HEK293 (cell line): ENCODE results near the gene EXOSC1.
A peak's percentile ranks its signal among the peaks of the same experiment; 100 is the strongest.

ENCODE experiments used
- CTCF ChIA-PET: fragments of 350-600 bp; formaldehyde crosslinking; extraction: SDS; loops from one replicate; lab custom pipeline; 2021; ENCODE audit warnings: antibody characterized with exemption; lab: Yijun Ruan, JAX
- POLR2A ChIA-PET: fragments of 300-600 bp; formaldehyde crosslinking; extraction: SDS; loops from one replicate; lab custom pipeline; 2020; ENCODE audit warnings: antibody characterized with exemption, inconsistent platforms; lab: Yijun Ruan, JAX
- H3K27ac ChIP-seq: fragments of 200-500 bp; sonication (Bioruptor generic); 2 replicates; pipeline ENCODE4 v1.5.1; 2014; ENCODE audit warnings: low read depth, low read length, control low read depth, inconsistent platforms; ENCODE audit errors: extremely low read depth
- H3K36me3 ChIP-seq, 2 experiments: fragments of 200-500 bp in 1 of 2; sonication (Bioruptor generic) in 1 of 2; 1 replicate in 1 of 2; 2 replicates in 1 of 2; pipeline ENCODE4 v1.5.1; 2014 to 2017; ENCODE audit warnings: inconsistent platforms in 2 of 2, low read length in 2 of 2; ENCODE audit not compliant: control insufficient read depth in 2 of 2, insufficient read depth in 1 of 2
- H3K4me1 ChIP-seq: fragments of 200-500 bp; sonication (Bioruptor generic); 2 replicates; pipeline ENCODE4 v1.5.1; 2014; ENCODE audit warnings: mild to moderate bottlenecking, low read length, inconsistent platforms; ENCODE audit not compliant: control insufficient read depth, insufficient read depth
- H3K4me3 ChIP-seq: 2 replicates; pipeline ENCODE4 v1.5.1; 2011; ENCODE audit warnings: low read depth, mild to moderate bottlenecking, control low read depth, low read length, moderate library complexity
- H3K9me3 ChIP-seq: fragments of 200-500 bp; sonication (Bioruptor generic); 2 replicates; pipeline ENCODE4 v1.5.1; 2014; ENCODE audit warnings: low read depth, low read length, inconsistent platforms; ENCODE audit not compliant: control insufficient read depth, insufficient read depth
- GLIS1 ChIP-seq: fragments of 450-650 bp; formaldehyde crosslinking; IDR thresholded peaks from 2 replicates; pipeline ENCODE4 v1.5.1; 2016; ENCODE audit warnings: missing biosample characterization, missing genetic modification characterization
- MEIS1 ChIP-seq: sonication (generic); formaldehyde crosslinking; IDR thresholded peaks from 2 replicates; pipeline ENCODE4 v1.8.1; 2022; ENCODE audit warnings: missing genetic modification reagents, mild to moderate bottlenecking, borderline replicate concordance
- OSR2 ChIP-seq: fragments of 450-650 bp; formaldehyde crosslinking; IDR thresholded peaks from 2 replicates; pipeline ENCODE4 v1.5.1; 2016; ENCODE audit warnings: missing biosample characterization, missing genetic modification characterization
- PRDM10 ChIP-seq: fragments of 450-650 bp; formaldehyde crosslinking; IDR thresholded peaks from 2 replicates; pipeline ENCODE4 v1.5.1; 2016; ENCODE audit warnings: missing biosample characterization, missing genetic modification characterization
- REST ChIP-seq: fragments of 450-650 bp; formaldehyde crosslinking; IDR thresholded peaks from 2 replicates; pipeline ENCODE4 v1.5.1; 2016; ENCODE audit warnings: missing biosample characterization, missing genetic modification characterization
- YY2 ChIP-seq: fragments of 450-650 bp; formaldehyde crosslinking; IDR thresholded peaks from 2 replicates; pipeline ENCODE4 v1.5.1; 2016; ENCODE audit warnings: missing biosample characterization, missing genetic modification characterization
- ZBTB44 ChIP-seq: fragments of 450-650 bp; IDR thresholded peaks from 2 replicates; pipeline ENCODE4 v1.5.1; 2018; ENCODE audit warnings: missing biosample characterization, mild to moderate bottlenecking, missing genetic modification characterization
- ZBTB48 ChIP-seq: fragments of 450-650 bp; formaldehyde crosslinking; IDR thresholded peaks from 2 replicates; pipeline ENCODE4 v1.5.1; 2016; ENCODE audit warnings: missing biosample characterization, missing genetic modification characterization
- ZFP37 ChIP-seq: fragments of 450-650 bp; formaldehyde crosslinking; IDR thresholded peaks from 2 replicates; pipeline ENCODE4 v1.5.1; 2016; ENCODE audit warnings: missing biosample characterization, missing genetic modification characterization
- ZNF10 ChIP-seq: fragments of 450-650 bp; formaldehyde crosslinking; IDR thresholded peaks from 2 replicates; pipeline ENCODE4 v1.5.1; 2017; ENCODE audit warnings: missing biosample characterization, missing genetic modification characterization
- ZNF140 ChIP-seq: fragments of 450-650 bp; formaldehyde crosslinking; IDR thresholded peaks from 2 replicates; pipeline ENCODE4 v1.5.1; 2016; ENCODE audit warnings: missing biosample characterization, missing genetic modification characterization
- ZNF155 ChIP-seq: fragments of 450-650 bp; formaldehyde crosslinking; IDR thresholded peaks from 2 replicates; pipeline ENCODE4 v1.5.1; 2016; ENCODE audit warnings: missing biosample characterization, missing genetic modification characterization
- ZNF324 ChIP-seq: fragments of 450-650 bp; formaldehyde crosslinking; IDR thresholded peaks from 2 replicates; pipeline ENCODE4 v1.5.1; 2016; ENCODE audit warnings: missing biosample characterization, missing genetic modification characterization
- ZNF335 ChIP-seq: fragments of 450-650 bp; formaldehyde crosslinking; conservative IDR thresholded peaks from 2 replicates; pipeline ENCODE4 v1.5.1; 2016; ENCODE audit warnings: missing biosample characterization, missing genetic modification characterization
- ZNF501 ChIP-seq: fragments of 450-650 bp; formaldehyde crosslinking; IDR thresholded peaks from 2 replicates; pipeline ENCODE4 v1.5.1; 2016; ENCODE audit warnings: missing biosample characterization, missing genetic modification characterization
- ZNF514 ChIP-seq: fragments of 450-650 bp; formaldehyde crosslinking; IDR thresholded peaks from 2 replicates; pipeline ENCODE4 v1.5.1; 2016; ENCODE audit warnings: missing biosample characterization, missing genetic modification characterization
- ZNF548 ChIP-seq: fragments of 450-650 bp; formaldehyde crosslinking; IDR thresholded peaks from 2 replicates; pipeline ENCODE4 v1.5.1; 2016; ENCODE audit warnings: missing biosample characterization, missing genetic modification characterization
- ZNF558 ChIP-seq: fragments of 450-650 bp; formaldehyde crosslinking; IDR thresholded peaks from 2 replicates; pipeline ENCODE4 v1.5.1; 2016; ENCODE audit warnings: missing biosample characterization, missing genetic modification characterization
- ZNF623 ChIP-seq: fragments of 450-650 bp; formaldehyde crosslinking; IDR thresholded peaks from 2 replicates; pipeline ENCODE4 v1.5.1; 2016; ENCODE audit warnings: missing biosample characterization, missing genetic modification characterization
- TF ChIP-seq, protein P1 (sequence below): fragments of 450-650 bp; formaldehyde crosslinking; IDR thresholded peaks from 2 replicates; pipeline ENCODE4 v1.5.1; 2016; ENCODE audit warnings: missing biosample characterization, missing genetic modification characterization, low read depth
- TF ChIP-seq, protein P2 (sequence below): fragments of 450-650 bp; formaldehyde crosslinking; optimal IDR thresholded peaks from 2 replicates; pipeline ENCODE3; 2016; ENCODE audit warnings: missing biosample characterization, mild to moderate bottlenecking, missing genetic modification characterization

Gene EXOSC1

DNA sequence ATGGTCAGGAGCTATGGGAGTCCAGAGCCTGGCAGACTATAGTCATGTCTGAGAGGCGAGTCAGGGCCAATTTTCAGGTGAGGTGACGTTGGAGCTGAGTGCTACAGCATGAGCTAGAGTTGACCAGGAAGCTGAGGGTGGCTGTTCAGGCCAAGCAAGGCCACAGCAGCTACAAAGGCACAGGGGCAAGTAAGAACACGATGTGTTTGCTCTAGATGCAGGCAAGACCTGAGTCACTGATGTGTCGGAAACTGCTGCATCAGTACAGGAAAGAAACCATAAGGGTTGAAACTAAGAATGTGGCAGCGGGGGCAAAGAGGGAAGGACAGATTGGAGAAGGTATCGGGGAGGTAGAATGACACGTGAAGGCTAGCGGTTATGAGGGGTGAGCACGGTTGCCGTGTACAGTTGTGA, 32.9 kb downstream of the EXOSC1 start (continued):
- no peak for TF ChIP-seq PRDM10
- TF ChIP-seq ZNF623: no peak
- TF ChIP-seq ZNF501: no peak
- no peak for TF ChIP-seq ZNF548
- TF ChIP-seq OSR2: no peak
- TF ChIP-seq MEIS1 (CRISPR knock-in tag): no peak

- Histone ChIP-seq H3K27ac (no peak overlapping the region), H3K4me3 (no peak overlapping the region), H3K4me1 (no peaks in the 10 kb centered on the region), H3K9me3 (no peaks in the 10 kb centered on the region), H3K36me3 (no peaks in the 10 kb centered on the region)
- POLR2A ChIA-PET: interaction anchor here (1.0 to 1.3 kb wide), 2 partner anchors 8 to 11 kb away, joined by 3 to 8 read pairs; no protein-coding TSS in a partner anchor
- CTCF ChIA-PET: interaction anchor here (0.6 to 1.1 kb wide), 3 partner anchors 15 to 78 kb away, joined by 3 read pairs; no protein-coding TSS in a partner anchor
- no peak for TF ChIP-seq ZNF335 (tag by site-specific recombination)
- TF ChIP-seq, protein P1, sequence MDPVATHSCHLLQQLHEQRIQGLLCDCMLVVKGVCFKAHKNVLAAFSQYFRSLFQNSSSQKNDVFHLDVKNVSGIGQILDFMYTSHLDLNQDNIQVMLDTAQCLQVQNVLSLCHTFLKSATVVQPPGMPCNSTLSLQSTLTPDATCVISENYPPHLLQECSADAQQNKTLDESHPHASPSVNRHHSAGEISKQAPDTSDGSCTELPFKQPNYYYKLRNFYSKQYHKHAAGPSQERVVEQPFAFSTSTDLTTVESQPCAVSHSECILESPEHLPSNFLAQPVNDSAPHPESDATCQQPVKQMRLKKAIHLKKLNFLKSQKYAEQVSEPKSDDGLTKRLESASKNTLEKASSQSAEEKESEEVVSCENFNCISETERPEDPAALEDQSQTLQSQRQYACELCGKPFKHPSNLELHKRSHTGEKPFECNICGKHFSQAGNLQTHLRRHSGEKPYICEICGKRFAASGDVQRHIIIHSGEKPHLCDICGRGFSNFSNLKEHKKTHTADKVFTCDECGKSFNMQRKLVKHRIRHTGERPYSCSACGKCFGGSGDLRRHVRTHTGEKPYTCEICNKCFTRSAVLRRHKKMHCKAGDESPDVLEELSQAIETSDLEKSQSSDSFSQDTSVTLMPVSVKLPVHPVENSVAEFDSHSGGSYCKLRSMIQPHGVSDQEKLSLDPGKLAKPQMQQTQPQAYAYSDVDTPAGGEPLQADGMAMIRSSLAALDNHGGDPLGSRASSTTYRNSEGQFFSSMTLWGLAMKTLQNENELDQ (tag by site-specific recombination): no peak
- TF ChIP-seq ZNF324 (tag by site-specific recombination): no peak
- TF ChIP-seq ZFP37 (tag by site-specific recombination): no peak
- TF ChIP-seq ZBTB48: no peak
- no peak for TF ChIP-seq ZNF514
- no peak for TF ChIP-seq YY2 (tag by site-specific recombination)
- TF ChIP-seq GLIS1 (tag by site-specific recombination): peak; percentile 81
- TF ChIP-seq ZNF558 (tag by site-specific recombination): no peak
- TF ChIP-seq, protein P2, sequence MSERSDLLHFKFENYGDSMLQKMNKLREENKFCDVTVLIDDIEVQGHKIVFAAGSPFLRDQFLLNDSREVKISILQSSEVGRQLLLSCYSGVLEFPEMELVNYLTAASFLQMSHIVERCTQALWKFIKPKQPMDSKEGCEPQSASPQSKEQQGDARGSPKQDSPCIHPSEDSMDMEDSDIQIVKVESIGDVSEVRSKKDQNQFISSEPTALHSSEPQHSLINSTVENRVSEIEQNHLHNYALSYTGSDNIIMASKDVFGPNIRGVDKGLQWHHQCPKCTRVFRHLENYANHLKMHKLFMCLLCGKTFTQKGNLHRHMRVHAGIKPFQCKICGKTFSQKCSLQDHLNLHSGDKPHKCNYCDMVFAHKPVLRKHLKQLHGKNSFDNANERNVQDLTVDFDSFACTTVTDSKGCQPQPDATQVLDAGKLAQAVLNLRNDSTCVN (tag by site-specific recombination): no peak
- 0 out of 2 replicates have a peak, but pooled peaks have one; percentile 64 for TF ChIP-seq ZBTB44 (tag by site-specific recombination)
- TF ChIP-seq REST (tag by site-specific recombination): peak; percentile 85
- TF ChIP-seq ZNF140 (tag by site-specific recombination): no peak
- TF ChIP-seq ZNF10: no peak
- no peak for TF ChIP-seq ZNF155 (tag by site-specific recombination)
Observed at GRCh38 chr10:97411406-97411805, 34.4 kb downstream of the EXOSC1 start.
